Lung (tissue), 12 donors: ENCODE measurements around the gene LRIG1. TPM values are rescaled to one million over a fixed set of nuclear protein-coding genes. Genes with fewer than 3 reads are reported as not detected.

Source experiments
- ATAC-seq: fragments of 200-7000 bp; cut with Tn5 transposase; one replicate; pipeline ENCODE4 v1.9.1; 2020; ENCODE audit warnings: moderate number of reproducible peaks; ENCODE audit not compliant: insufficient read depth, low FRiP score
- DNase-seq, 3 donors: peaks; one replicate each; pipeline ENCODE4 v3.0.0-alpha.2; 2013 to 2017
- H3K27ac ChIP-seq, 2 donors: one replicate each; pipeline ENCODE4 v1.5.1; 2013; ENCODE audit warnings: mild to moderate bottlenecking in 2 of 2, moderate library complexity in 2 of 2, control low read depth in 1 of 2, inconsistent platforms in 1 of 2, low read depth in 1 of 2, low read length in 1 of 2
- H3K27me3 ChIP-seq, 3 donors: one replicate each; pipeline ENCODE4 v1.5.1; 2013; ENCODE audit warnings: low read length in 2 of 3; ENCODE audit not compliant: control insufficient read depth in 3 of 3, insufficient read depth in 3 of 3
- H3K36me3 ChIP-seq, 4 donors: one replicate each; pipeline ENCODE4 v1.5.1; 2013; ENCODE audit warnings: low read length in 4 of 4, mild to moderate bottlenecking in 1 of 4, moderate library complexity in 1 of 4; ENCODE audit not compliant: control insufficient read depth in 4 of 4, insufficient read depth in 4 of 4
- H3K4me1 ChIP-seq, 5 donors: one replicate each; pipeline ENCODE4 v1.5.1; 2013; ENCODE audit warnings: low read length in 5 of 5, mild to moderate bottlenecking in 2 of 5, moderate library complexity in 1 of 5; ENCODE audit not compliant: control insufficient read depth in 5 of 5, insufficient read depth in 5 of 5
- H3K4me3 ChIP-seq: one replicate; pipeline ENCODE4 v1.5.1; 2013; ENCODE audit warnings: mild to moderate bottlenecking, control low read depth, moderate library complexity
- H3K9ac ChIP-seq, 2 donors: one replicate each; pipeline ENCODE4 v1.5.1; 2013; ENCODE audit warnings: low read length in 2 of 2, control low read depth in 1 of 2; ENCODE audit not compliant: insufficient read depth in 1 of 2
- H3K9me3 ChIP-seq, 4 donors: one replicate each; pipeline ENCODE4 v1.5.1; 2013; ENCODE audit warnings: low read length in 3 of 4, mild to moderate bottlenecking in 1 of 4, moderate library complexity in 1 of 4; ENCODE audit not compliant: control insufficient read depth in 4 of 4, insufficient read depth in 3 of 4
- WGBS, 2 donors: extraction: QIAGEN DNeasy Blood & Tissue Kit; methylation state at CpG; one replicate each; pipeline ENCODE4 v1.1.7; 2013; 5-methylcytosine and 5-hydroxymethylcytosine counted together
- polyA plus RNA-seq, 2 donors: library from polyadenylated mRNA; stranded (reverse); fragments of 200-250 nt; gene quantifications; one replicate each; pipeline ENCODE4 v1.2.1, GENCODE V29; 2013
- total RNA-seq, 2 donors: library from RNA; depleted of rRNA in 1 of 2; stranded (reverse); fragments of >200 nt in 1 of 2; gene quantifications; one replicate each; pipeline ENCODE4 v1.2.1, GENCODE V29; 2014 to 2021
- TF ChIP-seq, protein P1 (sequence below): IDR thresholded peaks from 2 replicates; pipeline ENCODE4 v1.5.1; 2012; ENCODE audit warnings: mild to moderate bottlenecking; ENCODE audit errors: control extremely low read depth, extremely low read depth
- donor health status: control.
- donor health status: control.
- donor health status: Bipolar disorder and iron deficiency.
- donor health status: healthy.
- donor health status: DM: yes; HTN: yes; CAD: no.

Gene LRIG1
- total and polyA plus RNA-seq, 4 donors, result 21.9 to 97.4 (median 42.2) TPM

DNA sequence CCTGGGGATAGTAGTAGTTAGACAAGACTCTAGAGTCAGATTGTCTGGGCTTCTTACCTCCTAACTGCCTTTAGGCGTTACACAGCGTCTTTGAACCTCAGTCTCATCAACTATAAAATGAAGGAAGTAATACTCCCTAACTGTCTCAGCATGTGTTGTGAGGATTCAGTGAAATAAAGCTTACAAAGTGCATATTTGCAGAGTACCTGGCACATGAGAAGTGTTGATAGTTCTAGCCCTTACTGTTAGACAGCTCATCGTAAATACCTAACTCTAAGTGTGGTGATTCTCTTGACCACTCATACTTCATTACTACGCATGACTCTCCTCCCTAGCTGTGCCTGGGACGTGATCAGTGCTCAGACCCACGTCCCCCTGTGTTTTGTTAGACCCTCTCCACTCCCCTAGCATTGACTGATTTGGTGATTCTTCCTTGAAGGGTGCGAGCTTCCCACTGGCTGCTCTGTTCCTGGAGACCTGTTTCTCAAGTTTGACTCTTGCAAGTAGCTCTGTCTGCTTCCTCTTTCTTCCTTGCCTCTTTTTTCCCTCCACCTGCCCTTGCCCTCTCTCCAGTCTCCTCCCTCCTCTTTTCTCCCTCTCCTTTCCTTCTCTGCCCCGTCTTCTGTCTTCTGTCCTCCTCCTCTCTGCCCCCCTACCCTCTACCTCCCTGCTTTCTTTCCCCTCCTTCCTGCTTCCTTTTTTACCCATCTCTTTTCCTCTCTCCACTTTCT is 155.8 kb downstream of the LRIG1 start:
- peaks cover 0 to 1% (median 0%) of the 10 kb centered on the region in 4 donors for H3K36me3 ChIP-seq
- no peaks in the 10 kb centered on the region for H3K4me1 ChIP-seq
- TF ChIP-seq, protein P1, sequence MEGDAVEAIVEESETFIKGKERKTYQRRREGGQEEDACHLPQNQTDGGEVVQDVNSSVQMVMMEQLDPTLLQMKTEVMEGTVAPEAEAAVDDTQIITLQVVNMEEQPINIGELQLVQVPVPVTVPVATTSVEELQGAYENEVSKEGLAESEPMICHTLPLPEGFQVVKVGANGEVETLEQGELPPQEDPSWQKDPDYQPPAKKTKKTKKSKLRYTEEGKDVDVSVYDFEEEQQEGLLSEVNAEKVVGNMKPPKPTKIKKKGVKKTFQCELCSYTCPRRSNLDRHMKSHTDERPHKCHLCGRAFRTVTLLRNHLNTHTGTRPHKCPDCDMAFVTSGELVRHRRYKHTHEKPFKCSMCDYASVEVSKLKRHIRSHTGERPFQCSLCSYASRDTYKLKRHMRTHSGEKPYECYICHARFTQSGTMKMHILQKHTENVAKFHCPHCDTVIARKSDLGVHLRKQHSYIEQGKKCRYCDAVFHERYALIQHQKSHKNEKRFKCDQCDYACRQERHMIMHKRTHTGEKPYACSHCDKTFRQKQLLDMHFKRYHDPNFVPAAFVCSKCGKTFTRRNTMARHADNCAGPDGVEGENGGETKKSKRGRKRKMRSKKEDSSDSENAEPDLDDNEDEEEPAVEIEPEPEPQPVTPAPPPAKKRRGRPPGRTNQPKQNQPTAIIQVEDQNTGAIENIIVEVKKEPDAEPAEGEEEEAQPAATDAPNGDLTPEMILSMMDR, result no peak
- H3K27ac ChIP-seq, result no peak overlapping the region
- no peak for ATAC-seq
- H3K9ac ChIP-seq, result no peak overlapping the region
- H3K9me3 ChIP-seq, result no peaks in the 10 kb centered on the region
- no peak overlapping the region for H3K4me3 ChIP-seq
- no peak for DNase-seq
- H3K27me3 ChIP-seq, result no peaks in the 10 kb centered on the region
- 83 to 91% methylated on average over 8 of the region's 8 CpGs for WGBS, 2 donors

DNA sequence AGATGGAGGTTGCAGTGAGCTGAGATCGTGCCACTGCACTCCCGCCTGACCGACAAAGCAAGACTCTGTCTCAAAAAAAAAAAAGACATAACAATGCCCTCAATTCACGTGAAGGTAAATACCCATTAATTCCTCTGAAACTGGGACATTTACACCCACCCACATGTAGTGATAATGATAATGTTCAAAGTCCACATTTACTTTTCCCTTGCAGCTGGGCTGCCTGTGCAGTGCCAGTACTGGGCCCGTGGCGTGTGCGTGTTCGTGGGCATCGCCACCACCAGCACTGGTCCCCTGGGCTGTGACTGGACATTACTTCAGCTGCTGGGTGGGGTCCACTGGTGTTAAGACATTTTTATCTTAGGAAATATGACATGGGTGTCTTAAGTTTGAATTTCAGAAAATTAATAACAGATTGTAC is 156.4 kb downstream of the LRIG1 start:
- Histone ChIP-seq H3K9me3 (no peaks in the 10 kb centered on the region), H3K4me1 (no peaks in the 10 kb centered on the region), H3K4me3 (no peak overlapping the region), H3K27ac (no peak overlapping the region), H3K9ac (no peak overlapping the region), H3K36me3 (peaks cover 0 to 1% (median 0%) of the 10 kb centered on the region in 4 donors), H3K27me3 (no peaks in the 10 kb centered on the region)
- 94 to 97% methylated on average over 9 of the region's 9 CpGs for WGBS, 2 donors
- TF ChIP-seq, protein P1, result no peak
- ATAC-seq (no peak), DNase-seq (no peak)

DNA sequence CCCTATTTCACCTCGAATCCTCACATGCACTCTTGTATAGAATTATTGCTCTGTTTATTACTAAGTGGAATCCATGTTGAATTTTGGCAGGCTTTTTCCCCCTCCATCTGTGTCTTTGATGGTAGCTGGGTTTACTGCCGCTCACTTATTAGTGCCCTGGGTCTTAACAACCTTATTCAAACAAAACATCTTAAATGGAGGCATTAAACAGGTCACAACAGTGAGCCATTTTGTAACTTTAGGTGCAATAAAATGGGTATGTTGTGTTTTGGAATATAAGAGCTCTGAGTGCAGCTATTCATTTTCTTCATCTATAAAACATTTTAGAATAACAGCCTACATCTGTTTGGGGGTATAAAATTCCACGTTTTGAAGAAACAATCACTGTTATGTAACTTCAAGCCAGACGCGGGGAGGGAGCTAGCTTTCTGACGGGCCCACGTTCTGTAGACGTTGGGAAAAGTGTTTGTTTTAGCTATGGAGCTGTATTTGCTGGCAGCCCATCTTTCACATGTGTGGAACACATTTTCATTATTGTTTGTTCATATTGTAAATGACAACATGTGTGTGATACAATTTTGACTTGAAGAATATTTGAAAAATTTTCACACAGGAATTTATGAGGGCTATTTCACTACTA is 158.0 kb downstream of the LRIG1 start:
- peaks cover 0 to 1% (median 0%) of the 10 kb centered on the region in 4 donors for H3K36me3 ChIP-seq
- H3K9me3 ChIP-seq, result no peaks in the 10 kb centered on the region
- DNase-seq (no peak), ATAC-seq (no peak)
- TF ChIP-seq, protein P1, result no peak
- H3K9ac ChIP-seq, result no peak overlapping the region
- H3K4me3 ChIP-seq, result no peak overlapping the region
- H3K4me1 ChIP-seq, result no peaks in the 10 kb centered on the region
- no peaks in the 10 kb centered on the region for H3K27me3 ChIP-seq
- WGBS, 2 donors, result 87 to 92% methylated on average over 8 of the region's 8 CpGs
- H3K27ac ChIP-seq, result no peak overlapping the region
